Measurements from ENCODE around the gene CD151. TPM values are rescaled to one million over a fixed set of nuclear protein-coding genes. Genes with fewer than 3 reads are reported as not detected.
A peak's percentile ranks its signal among the peaks of the same experiment; 100 is the strongest.

CD151 gene
- total and polyA plus RNA-seq, 9 donors, result 133 to 178 (median 147) TPM

DNA sequence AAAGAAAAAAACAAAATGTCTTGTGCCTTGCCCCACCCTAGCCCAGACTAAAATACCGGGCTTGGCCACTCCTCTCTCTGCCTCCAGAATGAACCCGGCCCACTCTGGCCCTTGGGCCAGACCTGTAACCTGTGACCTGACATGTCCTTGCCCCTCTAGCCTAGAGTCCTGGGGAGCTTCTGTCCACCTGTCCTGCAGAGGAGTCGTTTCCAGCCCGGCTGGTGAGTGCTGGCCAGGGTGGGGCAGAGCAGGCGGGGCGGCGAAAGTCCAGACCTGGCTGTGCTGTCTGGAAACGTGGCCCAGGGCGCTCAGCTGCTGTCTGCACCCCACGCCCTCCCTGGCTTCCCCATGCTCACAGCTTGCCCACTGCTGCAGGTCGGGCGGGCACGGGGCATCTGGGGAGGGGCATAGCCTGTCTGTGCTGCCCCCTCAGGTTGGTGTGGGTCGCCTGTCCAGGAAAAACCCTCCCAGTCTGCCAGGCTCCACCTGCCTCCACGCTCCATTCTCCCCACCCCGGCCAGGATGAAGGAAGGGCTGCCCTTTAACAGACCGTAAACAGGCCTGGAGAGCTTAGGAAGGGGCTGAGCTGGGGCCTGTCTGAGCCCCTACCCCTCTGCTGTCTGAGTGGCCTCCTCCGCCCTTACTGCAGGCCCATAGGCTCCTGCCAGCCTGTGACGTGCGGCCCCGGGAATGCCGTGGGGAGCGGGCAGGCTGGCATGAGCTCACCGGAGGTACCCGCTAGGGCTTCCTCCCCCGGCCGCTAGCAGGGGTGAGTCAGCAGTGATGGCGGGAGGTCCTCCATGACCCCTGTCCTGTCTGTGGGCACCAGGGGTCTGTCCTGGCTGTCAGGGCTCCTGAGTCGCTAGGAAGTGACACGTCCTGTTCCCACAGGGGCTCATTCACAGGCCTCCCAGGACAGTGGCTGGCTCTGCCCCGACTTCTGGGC, 1.9 kb downstream of the CD151 start:
- WGBS (ENCODE audit: insufficient coverage), result 54% methylated on average over 22 of the region's 31 CpGs
- peak overlapping the region; percentile 75 for H3K27ac ChIP-seq (ENCODE audit: low read length)
- peaks cover 65% of the 10 kb centered on the region for H3K4me1 ChIP-seq (ENCODE audit: control insufficient read depth, insufficient read depth, low read length)
- no peak overlapping the region for H3K4me3 ChIP-seq (ENCODE audit: low read length)
- H3K9me3 ChIP-seq (replicated peaks; ENCODE audit: control insufficient read depth, low read depth, low read length), result no peaks in the 10 kb centered on the region
- peak; percentile 69 for DNase-seq
- H3K27me3 ChIP-seq (ENCODE audit: control insufficient read depth, insufficient read depth, low read length), result peaks cover 24% of the 10 kb centered on the region
- H3K36me3 ChIP-seq (ENCODE audit: control insufficient read depth, insufficient read depth, low read length), result peaks cover 48% of the 10 kb centered on the region

GRCh38 chr11:836274-836673, 3.5 kb downstream of the CD151 start:
- Histone ChIP-seq H3K4me1 (ENCODE audit: control insufficient read depth, insufficient read depth, low read length) (peaks cover 63% of the 10 kb centered on the region), H3K9me3 (replicated peaks; ENCODE audit: control insufficient read depth, low read depth, low read length) (no peaks in the 10 kb centered on the region), H3K36me3 (ENCODE audit: control insufficient read depth, insufficient read depth, low read length) (peaks cover 64% of the 10 kb centered on the region), H3K27me3 (ENCODE audit: control insufficient read depth, insufficient read depth, low read length) (peaks cover 8% of the 10 kb centered on the region), H3K4me3 (ENCODE audit: low read length) (no peak overlapping the region), H3K27ac (ENCODE audit: low read length) (no peak overlapping the region)
- no peak for DNase-seq
- WGBS (ENCODE audit: insufficient coverage), result 90% methylated on average over 7 of the region's 14 CpGs

DNA sequence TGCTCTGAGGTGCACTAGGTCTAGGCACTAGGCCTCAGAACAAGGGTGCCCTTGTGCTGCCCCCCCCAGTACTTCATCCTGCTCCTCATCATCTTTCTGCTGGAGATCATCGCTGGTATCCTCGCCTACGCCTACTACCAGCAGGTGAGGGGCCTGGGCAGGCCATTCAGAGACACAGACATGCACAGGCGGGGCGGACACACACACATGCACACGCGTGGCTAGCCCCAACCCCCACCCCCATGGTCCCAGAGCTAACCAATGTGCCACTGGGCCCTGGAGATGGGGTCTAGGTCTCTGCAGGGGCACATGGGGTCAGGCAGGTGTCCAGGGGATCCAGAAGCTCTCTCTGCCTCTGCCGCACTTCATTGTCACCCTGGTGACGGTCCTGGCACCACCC, 3.9 kb downstream of the CD151 start:
- Histone ChIP-seq H3K4me1 (ENCODE audit: control insufficient read depth, insufficient read depth, low read length) (peaks cover 63% of the 10 kb centered on the region), H3K27me3 (ENCODE audit: control insufficient read depth, insufficient read depth, low read length) (peaks cover 3% of the 10 kb centered on the region), H3K9me3 (replicated peaks; ENCODE audit: control insufficient read depth, low read depth, low read length) (no peaks in the 10 kb centered on the region), H3K36me3 (ENCODE audit: control insufficient read depth, insufficient read depth, low read length) (peaks cover 65% of the 10 kb centered on the region), H3K4me3 (ENCODE audit: low read length) (no peak overlapping the region), H3K27ac (ENCODE audit: low read length) (no peak overlapping the region)
- WGBS (ENCODE audit: insufficient coverage), result 81% methylated on average over 8 of the region's 9 CpGs
- no peak for DNase-seq

DNA sequence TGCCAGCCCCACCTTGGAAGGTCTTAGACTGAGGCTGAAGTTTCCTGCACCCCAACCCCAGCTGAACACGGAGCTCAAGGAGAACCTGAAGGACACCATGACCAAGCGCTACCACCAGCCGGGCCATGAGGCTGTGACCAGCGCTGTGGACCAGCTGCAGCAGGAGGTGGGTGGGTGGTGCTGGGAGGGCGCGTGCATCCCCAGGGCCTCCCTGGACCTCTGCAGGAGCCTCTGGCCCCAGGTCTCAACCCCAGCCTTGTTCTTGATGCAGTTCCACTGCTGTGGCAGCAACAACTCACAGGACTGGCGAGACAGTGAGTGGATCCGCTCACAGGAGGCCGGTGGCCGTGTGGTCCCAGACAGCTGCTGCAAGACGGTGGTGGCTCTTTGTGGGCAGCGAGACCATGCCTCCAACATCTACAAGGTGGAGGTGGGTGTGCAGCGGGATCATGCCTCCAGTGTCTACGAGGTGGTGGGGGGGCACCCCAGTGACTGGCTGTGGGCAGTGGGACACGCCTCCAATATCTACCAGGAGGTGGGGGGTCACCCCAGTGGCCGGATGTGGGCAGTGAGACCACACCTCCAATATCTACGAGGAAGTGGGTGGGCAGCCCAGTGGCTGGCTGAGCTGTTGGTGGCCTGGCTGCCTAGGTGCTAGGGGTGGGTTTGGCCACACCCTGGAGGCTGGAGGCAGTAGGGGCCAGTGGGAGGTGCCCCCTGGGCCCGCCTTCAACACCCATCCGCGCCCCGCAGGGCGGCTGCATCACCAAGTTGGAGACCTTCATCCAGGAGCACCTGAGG, 4.6 kb downstream of the CD151 start:
- Histone ChIP-seq H3K27ac (ENCODE audit: low read length) (no peak overlapping the region), H3K36me3 (ENCODE audit: control insufficient read depth, insufficient read depth, low read length) (peaks cover 65% of the 10 kb centered on the region), H3K4me1 (ENCODE audit: control insufficient read depth, insufficient read depth, low read length) (peaks cover 58% of the 10 kb centered on the region), H3K4me3 (ENCODE audit: low read length) (no peak overlapping the region), H3K27me3 (ENCODE audit: control insufficient read depth, insufficient read depth, low read length) (no peaks in the 10 kb centered on the region), H3K9me3 (replicated peaks; ENCODE audit: control insufficient read depth, low read depth, low read length) (no peaks in the 10 kb centered on the region)
- WGBS (ENCODE audit: insufficient coverage), result 87% methylated on average over 10 of the region's 22 CpGs
- DNase-seq, result no peak

DNA sequence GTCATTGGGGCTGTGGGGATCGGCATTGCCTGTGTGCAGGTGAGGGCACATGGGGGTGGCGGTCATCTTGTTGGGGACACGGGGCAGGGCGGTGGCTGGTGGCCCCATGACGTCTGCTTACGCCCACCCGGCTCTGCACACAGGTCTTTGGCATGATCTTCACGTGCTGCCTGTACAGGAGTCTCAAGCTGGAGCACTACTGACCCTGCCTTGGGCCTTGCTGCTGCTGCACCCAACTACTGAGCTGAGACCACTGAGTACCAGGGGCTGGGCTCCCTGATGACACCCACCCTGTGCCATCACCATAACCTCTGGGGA, 5.2 kb downstream of the CD151 start:
- no peak overlapping the region for H3K4me3 ChIP-seq (ENCODE audit: low read length)
- DNase-seq, result no peak
- no peaks in the 10 kb centered on the region for H3K27me3 ChIP-seq (ENCODE audit: control insufficient read depth, insufficient read depth, low read length)
- H3K9me3 ChIP-seq (replicated peaks; ENCODE audit: control insufficient read depth, low read depth, low read length), result no peaks in the 10 kb centered on the region
- 95% methylated on average over 4 of the region's 8 CpGs for WGBS (ENCODE audit: insufficient coverage)
- H3K4me1 ChIP-seq (ENCODE audit: control insufficient read depth, insufficient read depth, low read length), result peaks cover 56% of the 10 kb centered on the region
- H3K36me3 ChIP-seq (ENCODE audit: control insufficient read depth, insufficient read depth, low read length), result peaks cover 65% of the 10 kb centered on the region
- no peak overlapping the region for H3K27ac ChIP-seq (ENCODE audit: low read length)

GRCh38 chr11:838441-839279, 5.9 kb downstream of the CD151 start:
- peak overlapping the region; percentile 71 for H3K27ac ChIP-seq (ENCODE audit: low read length)

DNA sequence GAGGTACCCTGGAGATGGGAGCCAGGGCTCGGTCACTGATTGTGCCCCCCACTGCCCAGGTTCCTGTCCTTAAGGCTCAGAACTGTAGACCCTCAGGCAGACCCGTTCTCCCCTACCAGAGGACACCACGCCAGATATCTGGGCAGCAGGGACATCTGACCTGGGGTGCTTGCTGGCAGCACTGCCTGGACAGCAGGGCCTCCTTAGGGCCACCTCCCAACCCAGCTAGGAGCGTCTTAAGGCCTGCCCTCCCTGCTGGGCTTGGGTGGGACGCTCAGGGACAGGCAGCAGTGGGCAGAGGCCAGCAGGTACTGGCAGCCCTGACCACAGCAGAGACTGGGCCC, 6.5 kb downstream of the CD151 start:
- H3K27me3 ChIP-seq (ENCODE audit: control insufficient read depth, insufficient read depth, low read length), result no peaks in the 10 kb centered on the region
- H3K9me3 ChIP-seq (replicated peaks; ENCODE audit: control insufficient read depth, low read depth, low read length), result no peaks in the 10 kb centered on the region
- H3K27ac ChIP-seq (ENCODE audit: low read length), result peak overlapping the region; percentile 71
- peaks cover 65% of the 10 kb centered on the region for H3K36me3 ChIP-seq (ENCODE audit: control insufficient read depth, insufficient read depth, low read length)
- no peak for DNase-seq
- peaks cover 61% of the 10 kb centered on the region for H3K4me1 ChIP-seq (ENCODE audit: control insufficient read depth, insufficient read depth, low read length)
- H3K4me3 ChIP-seq (ENCODE audit: low read length), result no peak overlapping the region
- 74% methylated on average over 3 of the region's 5 CpGs for WGBS (ENCODE audit: insufficient coverage)

More at GRCh38 chr11:838441-839279, 5.9 kb downstream of the CD151 start:
- Histone ChIP-seq H3K9me3 (replicated peaks; ENCODE audit: control insufficient read depth, low read depth, low read length) (no peaks in the 10 kb centered on the region), H3K4me1 (ENCODE audit: control insufficient read depth, insufficient read depth, low read length) (peaks cover 61% of the 10 kb centered on the region), H3K4me3 (ENCODE audit: low read length) (no peak overlapping the region), H3K27me3 (ENCODE audit: control insufficient read depth, insufficient read depth, low read length) (no peaks in the 10 kb centered on the region), H3K36me3 (ENCODE audit: control insufficient read depth, insufficient read depth, low read length) (peaks cover 65% of the 10 kb centered on the region)
- DNase-seq, result no peak
- WGBS (ENCODE audit: insufficient coverage), result 52% methylated on average over 16 of the region's 17 CpGs

DNA sequence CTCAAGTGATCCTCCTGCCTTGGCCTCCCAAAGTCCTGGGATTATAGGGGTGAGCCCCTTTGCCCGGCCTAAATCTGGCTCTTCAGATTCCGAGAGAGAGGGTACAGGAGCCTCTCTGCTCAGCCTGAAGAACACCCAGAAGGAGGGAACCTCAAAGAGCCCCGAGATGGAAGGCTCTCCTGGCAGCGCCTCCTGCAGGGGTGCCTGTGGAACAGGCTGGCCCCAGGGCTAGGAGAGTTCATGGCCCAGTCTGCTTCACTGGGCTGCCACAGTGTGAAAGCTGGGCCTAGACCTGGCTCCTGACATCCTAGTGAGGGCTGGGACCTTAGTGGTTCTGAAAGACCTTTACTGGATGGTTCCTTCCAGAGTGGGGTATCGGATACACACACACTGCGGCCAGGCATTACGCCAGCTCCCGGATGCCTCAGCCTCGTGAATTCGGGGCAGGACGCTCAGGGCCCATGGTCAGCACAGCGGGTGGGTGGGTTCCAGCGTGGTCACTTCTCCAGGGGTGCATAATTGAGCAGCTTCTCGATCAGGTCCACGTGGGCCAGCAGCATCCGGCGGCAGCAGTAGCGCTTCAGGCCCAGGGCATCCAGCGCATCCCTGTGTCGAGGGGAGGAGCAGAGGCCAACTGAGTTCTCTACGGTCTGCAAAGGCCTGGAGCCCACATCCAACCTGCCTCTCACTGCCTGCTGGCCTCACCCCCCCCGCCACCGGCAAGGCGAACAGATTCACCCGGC, 7.3 kb downstream of the CD151 start:
- H3K4me3 ChIP-seq (ENCODE audit: low read length), result no peak overlapping the region
- H3K27me3 ChIP-seq (ENCODE audit: control insufficient read depth, insufficient read depth, low read length), result no peaks in the 10 kb centered on the region
- no peaks in the 10 kb centered on the region for H3K9me3 ChIP-seq (replicated peaks; ENCODE audit: control insufficient read depth, low read depth, low read length)
- DNase-seq, result no peak
- H3K4me1 ChIP-seq (ENCODE audit: control insufficient read depth, insufficient read depth, low read length), result peaks cover 61% of the 10 kb centered on the region
- H3K27ac ChIP-seq (ENCODE audit: low read length), result no peak overlapping the region
- H3K36me3 ChIP-seq (ENCODE audit: control insufficient read depth, insufficient read depth, low read length), result peaks cover 57% of the 10 kb centered on the region
- 78% methylated on average over 20 of the region's 25 CpGs for WGBS (ENCODE audit: insufficient coverage)

DNA sequence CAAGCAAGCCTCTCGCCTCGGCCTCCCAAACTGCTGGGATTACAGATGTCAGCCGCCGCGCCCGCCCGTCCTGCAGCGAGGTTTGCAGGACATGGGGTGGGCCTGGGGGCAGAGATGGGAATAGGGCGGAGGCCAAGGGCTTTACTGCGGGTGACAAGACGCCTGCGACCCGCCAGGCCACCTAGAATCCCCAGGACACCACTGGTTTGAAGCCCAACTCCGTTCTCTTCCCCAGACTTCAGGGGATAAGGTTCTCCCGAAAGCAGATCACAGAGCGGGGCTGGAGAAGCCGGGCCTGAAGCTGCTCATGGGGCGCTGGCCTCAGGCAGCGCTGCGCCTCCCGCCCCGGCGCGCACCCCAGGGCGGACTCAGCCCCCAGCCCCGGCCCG, 9.2 kb downstream of the CD151 start:
- DNase-seq, result no peak
- Histone ChIP-seq H3K36me3 (ENCODE audit: control insufficient read depth, insufficient read depth, low read length) (peaks cover 44% of the 10 kb centered on the region), H3K27ac (ENCODE audit: low read length) (peak overlapping the region; percentile 62), H3K9me3 (replicated peaks; ENCODE audit: control insufficient read depth, low read depth, low read length) (no peaks in the 10 kb centered on the region), H3K4me1 (ENCODE audit: control insufficient read depth, insufficient read depth, low read length) (peaks cover 70% of the 10 kb centered on the region), H3K27me3 (ENCODE audit: control insufficient read depth, insufficient read depth, low read length) (no peaks in the 10 kb centered on the region), H3K4me3 (ENCODE audit: low read length) (peak overlapping the region; percentile 86)
- WGBS (ENCODE audit: insufficient coverage), result 1% methylated on average over 27 of the region's 27 CpGs
